Measurements from ENCODE around the gene ANKRD44. TPM values are rescaled to one million over a fixed set of nuclear protein-coding genes. Genes with fewer than 3 reads are reported as not detected.

ANKRD44 gene
- polyA plus RNA-seq, 2 of the 4 experiments (the other 2 are of a cell fraction): 0.97 to 5.9 TPM

DNA sequence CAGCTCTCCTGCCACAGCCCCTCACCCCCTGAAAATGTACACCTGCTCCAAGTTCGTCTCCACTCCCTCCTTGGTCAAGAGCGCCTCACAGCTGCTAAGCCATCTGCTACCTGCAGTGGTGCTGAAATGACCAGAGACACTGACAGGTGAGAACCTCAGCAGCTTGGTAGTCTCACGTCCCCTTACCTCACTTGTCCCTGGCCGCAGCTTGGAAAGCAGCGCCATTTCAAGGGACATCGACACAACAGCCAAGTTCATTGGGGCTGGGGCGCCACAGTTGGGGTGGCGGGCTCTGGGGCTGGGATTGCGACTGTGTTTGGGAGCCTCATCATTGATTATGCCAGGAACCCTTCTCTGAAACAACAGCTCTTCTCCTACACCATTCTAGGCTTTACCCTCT lies 47.5 kb downstream of the ANKRD44 start:
- FAIRE-seq: no peak
- CTCF ChIA-PET: interaction anchor here (1.6 kb wide), 1 partner anchor 150 kb away, joined by 4 read pairs; no protein-coding TSS in a partner anchor

GRCh38 chr2:197261808-197262226 lies 48.8 kb downstream of the ANKRD44 start:
- H3K4me2 ChIP-seq: no peak overlapping the region
- ChIA-PET CTCF (no interaction called here), POLR2A (no interaction called here)
- H3K4me1 ChIP-seq: no peaks in the 10 kb centered on the region
- DNase-seq (ENCODE audit: low read depth in 1 of 2, low spot score in 1 of 2) (no peak), FAIRE-seq (no peak), ATAC-seq (no peak)
- H3K27ac ChIP-seq: no peak overlapping the region
- TF ChIP-seq NFE2L2 (conservative IDR thresholded peaks at IDR 0.05; ENCODE audit: low read length) (no peak), KDM1A (IDR thresholded peaks at IDR 0.05; ENCODE audit: low read depth) (no peak), EHMT2 (IDR thresholded peaks at IDR 0.05; ENCODE audit: low read depth) (no peak), RCOR1 (IDR thresholded peaks at IDR 0.05; ENCODE audit: low read depth, low read length) (no peak), CEBPB (IDR thresholded peaks at IDR 0.05) (no peak), FOXS1 (CRISPR knock-in tag; IDR thresholded peaks at IDR 0.05) (no peak), MAFK (IDR thresholded peaks at IDR 0.05; ENCODE audit: partially characterized antibody) (no peak), SMC3 (IDR thresholded peaks at IDR 0.05) (no peak), EP300 (IDR thresholded peaks at IDR 0.05) (no peak), FOSB (CRISPR knock-in tag; IDR thresholded peaks at IDR 0.05) (no peak), JUN (IDR thresholded peaks at IDR 0.05) (no peak), HDAC2 (IDR thresholded peaks at IDR 0.05) (no peak), ZFP36 (IDR thresholded peaks at IDR 0.05; ENCODE audit: borderline replicate concordance, partially characterized antibody) (no peak), CHD2 (IDR thresholded peaks at IDR 0.05; ENCODE audit: low read length, partially characterized antibody) (no peak), MYC (IDR thresholded peaks at IDR 0.05; ENCODE audit: borderline replicate concordance, low read length) (no peak)
- TF ChIP-seq, protein P1, sequence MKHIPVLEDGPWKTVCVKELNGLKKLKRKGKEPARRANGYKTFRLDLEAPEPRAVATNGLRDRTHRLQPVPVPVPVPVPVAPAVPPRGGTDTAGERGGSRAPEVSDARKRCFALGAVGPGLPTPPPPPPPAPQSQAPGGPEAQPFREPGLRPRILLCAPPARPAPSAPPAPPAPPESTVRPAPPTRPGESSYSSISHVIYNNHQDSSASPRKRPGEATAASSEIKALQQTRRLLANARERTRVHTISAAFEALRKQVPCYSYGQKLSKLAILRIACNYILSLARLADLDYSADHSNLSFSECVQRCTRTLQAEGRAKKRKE (CRISPR knock-in tag; IDR thresholded peaks at IDR 0.05; ENCODE audit: low read depth): no peak
- 60% methylated on average over 6 of the region's 6 CpGs for WGBS (ENCODE audit: missing lambda C conversion rate)
- H3K4me3 ChIP-seq: no peak overlapping the region
- no peaks in the 10 kb centered on the region for H3K9me3 ChIP-seq

More for the DNA sequence above, 47.5 kb downstream of the ANKRD44 start:
- no peak overlapping the region for H3K4me3 ChIP-seq
- H3K27ac ChIP-seq: no peak overlapping the region
- no peak overlapping the region for H3K4me2 ChIP-seq
- H3K4me1 ChIP-seq: no peaks in the 10 kb centered on the region
- TF ChIP-seq, protein P1 (CRISPR knock-in tag; IDR thresholded peaks at IDR 0.05; ENCODE audit: low read depth): no peak
- TF ChIP-seq EP300 (IDR thresholded peaks at IDR 0.05) (no peak), HMGXB4 (CRISPR knock-in tag; IDR thresholded peaks at IDR 0.05; ENCODE audit: borderline replicate concordance) (no peak), RNF2 (IDR thresholded peaks at IDR 0.05; ENCODE audit: borderline replicate concordance, low read depth) (no peak), ZC3H11A (IDR thresholded peaks at IDR 0.05) (no peak), MAX (IDR thresholded peaks at IDR 0.05) (no peak), POLR2A (IDR thresholded peaks at IDR 0.05; ENCODE audit: low read length) (no peak), CHD4 (IDR thresholded peaks at IDR 0.05; ENCODE audit: borderline replicate concordance) (no peak), HOXB5 (CRISPR knock-in tag; IDR thresholded peaks at IDR 0.05) (no peak), RAD21 (conservative IDR thresholded peaks at IDR 0.05 in 1 of 2, IDR thresholded peaks at IDR 0.05 in 1 of 2) (no peak), ZFP36 (IDR thresholded peaks at IDR 0.05; ENCODE audit: borderline replicate concordance, partially characterized antibody) (no peak), ELK1 (IDR thresholded peaks at IDR 0.05; ENCODE audit: low read depth, low read length) (no peak)
- TF ChIP-seq, protein P2, sequence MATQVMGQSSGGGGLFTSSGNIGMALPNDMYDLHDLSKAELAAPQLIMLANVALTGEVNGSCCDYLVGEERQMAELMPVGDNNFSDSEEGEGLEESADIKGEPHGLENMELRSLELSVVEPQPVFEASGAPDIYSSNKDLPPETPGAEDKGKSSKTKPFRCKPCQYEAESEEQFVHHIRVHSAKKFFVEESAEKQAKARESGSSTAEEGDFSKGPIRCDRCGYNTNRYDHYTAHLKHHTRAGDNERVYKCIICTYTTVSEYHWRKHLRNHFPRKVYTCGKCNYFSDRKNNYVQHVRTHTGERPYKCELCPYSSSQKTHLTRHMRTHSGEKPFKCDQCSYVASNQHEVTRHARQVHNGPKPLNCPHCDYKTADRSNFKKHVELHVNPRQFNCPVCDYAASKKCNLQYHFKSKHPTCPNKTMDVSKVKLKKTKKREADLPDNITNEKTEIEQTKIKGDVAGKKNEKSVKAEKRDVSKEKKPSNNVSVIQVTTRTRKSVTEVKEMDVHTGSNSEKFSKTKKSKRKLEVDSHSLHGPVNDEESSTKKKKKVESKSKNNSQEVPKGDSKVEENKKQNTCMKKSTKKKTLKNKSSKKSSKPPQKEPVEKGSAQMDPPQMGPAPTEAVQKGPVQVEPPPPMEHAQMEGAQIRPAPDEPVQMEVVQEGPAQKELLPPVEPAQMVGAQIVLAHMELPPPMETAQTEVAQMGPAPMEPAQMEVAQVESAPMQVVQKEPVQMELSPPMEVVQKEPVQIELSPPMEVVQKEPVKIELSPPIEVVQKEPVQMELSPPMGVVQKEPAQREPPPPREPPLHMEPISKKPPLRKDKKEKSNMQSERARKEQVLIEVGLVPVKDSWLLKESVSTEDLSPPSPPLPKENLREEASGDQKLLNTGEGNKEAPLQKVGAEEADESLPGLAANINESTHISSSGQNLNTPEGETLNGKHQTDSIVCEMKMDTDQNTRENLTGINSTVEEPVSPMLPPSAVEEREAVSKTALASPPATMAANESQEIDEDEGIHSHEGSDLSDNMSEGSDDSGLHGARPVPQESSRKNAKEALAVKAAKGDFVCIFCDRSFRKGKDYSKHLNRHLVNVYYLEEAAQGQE (IDR thresholded peaks at IDR 0.05): no peak
- POLR2A ChIA-PET: no interaction called here
- no peak for ATAC-seq
- H3K9me3 ChIP-seq: no peaks in the 10 kb centered on the region
- DNase-seq (ENCODE audit: low read depth in 1 of 2, low spot score in 1 of 2): no peak
- WGBS (ENCODE audit: missing lambda C conversion rate): 87% methylated on average over 9 of the region's 9 CpGs

All from A549 (cell line).